GM18951 (cell line): ENCODE measurements around the gene HDAC9.

Source experiments
- POLR2A ChIP-seq: IDR thresholded peaks from 4 replicates; pipeline ENCODE4 v1.6.1; 2011; ENCODE audit warnings: mild to moderate bottlenecking; ENCODE audit not compliant: insufficient read length, insufficient read depth; ENCODE audit errors: extremely low read depth
- in situ Hi-C: fragments of 300-500 bp; cut with MboI; formaldehyde crosslinking; loops from one replicate; pipeline ENCODE4 v1.12.0; 2022; ENCODE audit warnings: low sequenced_read_pairs, mixed read lengths, inconsistent platforms; ENCODE audit not compliant: unreplicated experiment

HDAC9 gene

DNA sequence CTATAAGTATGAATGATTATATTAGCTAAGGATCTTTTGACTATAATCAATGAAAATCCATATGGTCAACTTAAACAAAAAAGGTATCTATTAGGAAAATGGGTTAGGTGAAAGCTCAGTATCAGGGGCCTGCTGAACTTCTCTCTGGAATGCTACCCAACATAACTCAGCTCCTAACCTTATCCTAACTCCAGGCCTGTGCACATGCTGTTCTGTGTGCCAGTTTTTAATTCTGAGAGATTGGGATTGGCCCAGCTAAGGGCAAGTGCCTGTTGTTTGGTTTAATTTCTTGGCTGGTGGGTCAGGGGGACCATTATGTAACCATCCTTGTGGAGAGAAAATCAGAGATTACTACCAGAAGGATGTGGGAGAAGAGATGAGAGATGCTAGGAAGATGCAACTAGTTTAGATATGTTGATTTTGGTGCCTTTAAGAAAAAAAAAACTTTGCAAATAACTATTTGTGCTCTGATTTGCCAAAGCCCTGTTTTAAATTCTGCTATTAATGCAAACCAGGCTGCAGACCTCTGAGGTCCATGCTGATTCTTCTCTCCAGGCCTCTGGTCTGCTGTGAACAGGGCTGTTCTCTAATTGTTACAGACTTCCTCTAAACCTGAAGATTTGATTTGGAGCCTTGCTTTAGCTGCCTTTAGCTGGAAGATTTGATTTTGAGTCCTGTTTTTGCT lies 23.9 kb upstream of the HDAC9 start:
- in situ Hi-C loops = no loop called here
- TF ChIP-seq POLR2A = no peak

DNA sequence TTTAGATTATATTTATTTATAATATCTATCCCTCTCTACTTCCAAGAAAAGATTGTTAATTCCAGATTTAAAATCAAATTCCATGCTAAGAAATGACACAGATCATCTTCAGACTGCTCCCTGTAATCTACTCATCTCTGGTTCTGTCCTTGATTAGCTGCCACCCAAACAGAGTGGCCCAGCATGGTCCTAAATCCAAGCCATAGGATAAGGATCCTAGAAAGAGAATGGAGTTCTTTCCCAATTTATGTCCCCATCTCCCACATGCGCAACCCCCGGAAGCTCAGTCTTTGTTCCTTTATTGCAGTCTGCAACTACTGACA lies 23.4 kb upstream of the HDAC9 start:
- in situ Hi-C loops = no loop called here
- no peak for TF ChIP-seq POLR2A

DNA sequence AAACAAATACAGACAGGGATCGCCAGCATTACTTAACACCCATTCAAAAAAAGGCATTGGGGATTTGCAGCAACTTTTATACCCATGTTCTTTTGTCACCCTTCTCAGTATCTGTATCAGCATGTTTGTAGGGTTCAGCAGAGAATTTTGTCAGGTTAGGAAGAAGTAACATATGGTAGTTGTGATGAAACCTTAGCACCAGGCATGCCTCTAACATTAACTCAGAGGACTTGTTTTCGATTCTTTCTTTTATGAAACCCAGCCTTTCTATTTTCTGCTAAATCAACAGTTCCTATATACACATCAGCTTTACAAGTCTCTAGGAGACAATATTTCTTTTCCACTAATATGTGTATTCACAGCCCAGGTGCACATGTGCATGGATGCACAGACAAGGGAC lies 22.4 kb upstream of the HDAC9 start:
- in situ Hi-C loops = no loop called here
- no peak for TF ChIP-seq POLR2A

DNA sequence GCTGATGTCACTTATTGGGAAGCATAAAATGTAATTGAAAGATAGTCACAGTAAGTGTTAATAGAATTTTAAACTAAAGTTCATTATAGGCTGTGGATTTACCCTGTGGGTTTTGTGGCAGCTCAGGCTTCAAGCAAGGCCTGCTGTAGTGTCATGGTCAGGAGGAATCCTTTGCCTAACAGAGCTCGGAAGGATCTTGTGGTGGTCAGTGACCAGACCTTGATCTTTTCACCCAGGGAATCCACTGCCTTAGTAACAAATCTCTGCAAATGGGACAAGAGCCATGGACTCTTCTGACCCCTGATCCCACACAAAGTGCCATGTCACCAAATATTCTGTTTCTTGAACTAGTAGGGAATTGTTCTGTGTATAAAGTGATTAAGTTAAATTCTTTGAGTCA lies 20.6 kb upstream of the HDAC9 start:
- in situ Hi-C loops = no loop called here
- TF ChIP-seq POLR2A = no peak

DNA sequence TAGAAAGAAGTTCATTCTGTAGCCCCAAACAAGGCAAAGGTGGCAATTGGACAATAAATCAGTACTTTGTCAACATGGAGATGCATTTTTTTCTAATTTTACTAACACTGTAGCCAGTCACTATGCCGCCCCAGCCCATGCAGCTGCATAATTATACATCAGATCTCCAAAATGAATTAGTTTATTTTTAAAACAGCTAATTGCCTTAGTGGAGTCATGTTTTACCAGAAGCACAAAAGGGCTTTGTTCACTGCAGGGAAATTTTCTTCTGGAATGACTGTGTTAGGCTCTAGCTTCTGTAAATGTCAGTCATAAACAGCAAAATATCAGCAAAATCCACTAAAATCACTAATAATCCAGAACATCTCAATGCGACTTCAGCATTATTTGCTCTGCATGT lies 20.1 kb upstream of the HDAC9 start:
- in situ Hi-C loops = no loop called here
- TF ChIP-seq POLR2A = no peak

DNA sequence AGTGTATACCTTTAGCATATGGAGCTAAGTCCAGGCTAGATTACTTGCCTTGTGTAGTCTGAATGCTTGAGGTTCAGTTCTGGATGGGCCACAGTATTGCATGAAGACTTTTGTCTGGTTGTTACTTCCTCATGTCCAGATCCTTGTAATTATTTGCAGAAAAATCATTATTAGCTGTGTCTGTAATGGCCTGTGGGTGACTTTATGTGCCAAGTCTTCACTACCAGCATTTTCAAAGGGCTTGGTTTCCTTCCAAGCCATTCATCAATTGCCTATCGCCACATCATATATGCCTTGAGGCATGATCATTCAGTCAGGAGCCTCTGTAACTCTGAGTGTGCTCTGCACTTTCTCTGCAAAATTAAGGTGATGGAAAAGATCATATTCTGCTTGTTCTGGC lies 13.8 kb upstream of the HDAC9 start:
- TF ChIP-seq POLR2A = no peak
- in situ Hi-C loops = no loop called here

DNA sequence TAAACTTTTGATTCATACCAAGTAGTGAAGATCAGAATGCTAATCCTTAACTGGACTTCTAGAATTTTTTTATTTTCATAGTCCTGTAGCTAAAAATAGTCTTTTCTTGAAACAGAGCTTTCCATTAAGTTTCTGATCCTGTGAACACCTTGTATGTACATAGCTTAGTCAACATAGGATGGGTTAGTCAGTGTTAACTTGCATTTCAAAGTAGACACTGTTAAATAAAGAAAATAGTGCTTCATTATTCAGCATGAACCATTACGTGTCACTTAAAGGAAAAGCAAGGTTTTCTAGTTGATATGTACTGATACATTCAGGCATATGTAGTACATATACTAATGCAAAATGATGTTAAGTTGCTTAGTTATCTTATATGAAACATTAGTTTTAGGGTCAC lies 7.5 kb upstream of the HDAC9 start:
- in situ Hi-C loops = no loop called here
- TF ChIP-seq POLR2A = no peak

DNA sequence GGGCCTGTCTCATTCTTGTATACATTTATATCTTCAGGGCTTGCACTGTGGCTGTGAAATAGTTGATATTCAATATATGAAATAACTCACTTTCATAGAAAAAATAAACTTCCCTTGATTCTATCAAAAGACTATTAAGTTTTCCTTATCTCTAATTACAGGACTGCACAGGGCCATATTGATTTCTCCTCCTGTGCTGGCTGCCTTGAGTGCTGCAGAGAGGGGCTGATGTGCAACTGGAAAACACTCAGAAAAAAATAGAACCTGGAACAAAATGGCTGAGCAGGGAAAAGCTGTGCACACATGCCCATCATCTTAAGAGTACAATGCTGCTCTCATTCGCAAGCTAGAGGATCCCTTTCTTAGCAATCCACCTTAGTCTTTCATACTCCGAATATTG lies 5.9 kb upstream of the HDAC9 start:
- in situ Hi-C loops = no loop called here
- TF ChIP-seq POLR2A = no peak

DNA sequence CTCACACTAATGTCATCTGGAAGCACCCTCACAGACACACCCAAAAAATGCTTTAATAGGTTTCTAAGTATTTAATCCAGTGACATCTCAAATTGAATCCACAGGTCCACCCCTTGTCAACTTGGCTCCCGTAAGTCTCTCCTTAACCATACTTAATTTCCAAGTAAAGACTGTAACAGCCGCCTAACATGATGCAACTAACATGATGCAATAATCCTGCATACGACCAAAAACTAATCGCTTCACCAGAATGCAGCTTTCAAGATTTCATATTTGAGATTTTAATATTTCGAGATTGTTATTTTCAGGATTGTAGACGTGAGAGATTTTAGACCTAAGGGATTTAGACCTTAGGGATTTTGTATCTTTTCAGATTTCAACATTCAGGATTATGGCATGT lies 3.7 kb upstream of the HDAC9 start:
- TF ChIP-seq POLR2A = no peak
- in situ Hi-C loops = no loop called here

DNA sequence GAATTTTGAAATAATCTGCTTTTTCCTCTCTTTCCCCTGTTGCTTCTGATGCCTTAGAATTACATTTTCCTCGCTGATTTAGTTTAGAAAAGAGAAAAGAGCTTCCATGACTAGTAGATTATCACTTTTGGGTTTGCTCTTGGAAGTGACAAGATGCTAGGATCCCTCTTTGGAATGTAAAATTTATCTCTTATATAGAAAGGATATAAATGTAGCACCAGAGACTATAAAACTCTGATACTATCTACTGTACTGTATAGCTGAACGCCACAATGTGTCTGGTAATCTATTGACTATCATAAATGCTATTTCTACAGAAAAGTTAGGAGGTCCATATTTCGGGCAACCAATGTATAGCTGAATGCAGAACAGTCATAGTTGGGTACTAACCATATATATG lies 1.1 kb upstream of the HDAC9 start:
- no peak for TF ChIP-seq POLR2A
- in situ Hi-C loops = no loop called here

DNA sequence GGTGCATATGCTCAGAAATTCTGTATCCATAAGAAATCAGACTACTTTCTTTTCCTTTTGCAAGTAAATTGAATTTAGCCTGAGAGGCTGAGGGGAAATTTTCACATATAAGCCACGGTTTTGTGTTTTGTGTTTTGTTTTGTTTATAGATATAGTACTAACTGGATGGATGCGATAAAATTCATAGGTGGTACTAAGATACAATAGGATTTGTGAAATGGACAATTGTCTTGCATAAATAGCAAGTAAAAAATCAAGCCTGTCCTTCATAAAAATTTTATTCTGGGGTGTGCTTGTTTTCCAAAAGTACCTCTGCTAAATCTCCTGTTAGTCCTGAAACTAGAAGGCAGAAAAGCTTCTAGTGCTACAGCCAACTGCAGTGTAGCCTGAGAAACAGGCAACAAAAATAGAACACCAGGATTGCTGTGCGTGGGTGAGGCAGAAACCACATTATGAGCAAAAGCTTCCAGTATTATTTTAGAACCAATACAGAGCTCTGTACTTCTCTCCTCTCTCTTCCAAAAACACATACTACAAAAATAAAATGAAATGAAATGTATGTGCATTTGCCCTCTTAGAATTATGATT lies 634 bp upstream of the HDAC9 start:
- in situ Hi-C loops = no loop called here
- no peak for TF ChIP-seq POLR2A

DNA sequence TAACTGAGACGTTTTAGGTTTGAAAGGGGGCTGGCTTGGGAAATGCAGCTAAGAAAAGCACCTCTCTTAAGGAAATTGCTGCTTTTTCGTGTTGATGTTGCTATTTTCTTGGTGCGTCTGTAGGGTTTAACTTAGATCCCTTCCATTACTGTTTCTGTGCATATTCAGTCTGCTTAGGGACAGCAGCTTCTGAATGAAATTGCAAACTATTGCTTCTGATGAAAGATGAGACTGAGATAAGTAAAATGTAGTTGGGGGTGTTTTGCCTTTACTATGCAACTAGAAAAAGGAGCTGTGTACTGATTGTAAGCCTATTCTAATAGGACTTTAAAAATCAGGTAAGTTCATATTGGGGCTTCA lies 772 bp downstream of the HDAC9 start:
- no peak for TF ChIP-seq POLR2A
- in situ Hi-C loops = no loop called here

DNA sequence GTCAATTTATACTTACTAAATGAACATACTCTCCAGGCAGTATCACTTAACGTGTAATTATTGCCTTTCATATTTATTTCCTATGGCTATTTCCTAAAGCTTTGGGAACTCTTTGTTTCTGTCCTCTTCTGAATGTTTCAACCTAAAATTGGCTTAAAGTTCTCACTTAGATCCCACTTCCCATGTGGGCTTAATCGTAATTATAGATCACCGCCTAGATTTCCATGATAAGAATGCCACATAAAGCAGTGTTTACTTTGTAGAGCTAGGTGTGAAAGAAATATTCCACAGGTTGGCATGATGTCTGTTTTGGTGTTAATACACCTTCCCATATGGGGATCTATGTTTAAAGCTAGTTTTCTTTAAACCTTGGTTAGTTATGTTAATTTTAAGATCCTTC lies 1.5 kb downstream of the HDAC9 start:
- in situ Hi-C loops = no loop called here

DNA sequence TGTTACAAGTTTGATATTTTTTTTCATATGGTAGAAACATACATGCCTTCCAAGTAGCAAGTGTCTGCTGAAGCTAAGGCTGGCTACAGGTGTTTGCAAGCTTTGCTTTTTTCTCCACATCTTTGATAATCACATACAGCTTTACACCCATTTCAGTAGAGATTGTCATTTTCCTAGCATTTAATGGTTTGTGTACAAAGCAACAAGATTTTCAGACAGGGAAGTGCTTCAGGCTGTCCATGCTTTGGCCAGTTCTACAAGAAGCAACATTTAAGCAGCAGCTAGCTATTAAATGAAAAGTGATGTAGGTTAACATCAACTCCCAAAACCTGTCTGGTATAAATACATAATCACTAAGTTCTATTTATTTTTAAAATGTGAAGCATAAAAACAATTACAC lies 2.3 kb downstream of the HDAC9 start:
- in situ Hi-C loops = no loop called here
- TF ChIP-seq POLR2A = no peak

More for the DNA sequence above, 1.5 kb downstream of the HDAC9 start:
- TF ChIP-seq POLR2A = no peak

DNA sequence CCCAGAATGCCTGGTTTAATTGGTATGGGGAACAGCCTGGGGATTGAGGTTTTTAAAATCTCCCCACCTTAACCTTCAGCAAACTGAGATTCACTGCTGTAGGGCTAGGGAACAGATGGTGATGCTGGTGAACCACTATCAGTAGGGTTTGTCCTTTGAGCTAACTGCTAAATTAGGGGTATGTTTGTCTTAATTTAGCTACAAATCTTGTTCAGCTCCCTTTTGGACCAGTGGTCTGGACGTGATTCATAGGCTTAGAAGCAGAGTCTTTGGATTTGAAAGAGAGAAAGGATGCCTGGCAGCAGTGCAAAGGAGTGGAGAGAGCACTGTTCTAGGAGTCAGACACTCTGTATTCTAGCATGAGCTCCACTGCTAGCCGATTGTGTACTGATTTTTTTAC lies 2.8 kb downstream of the HDAC9 start:
- in situ Hi-C loops = no loop called here
- TF ChIP-seq POLR2A = no peak
